Trophoblast cell (in vitro differentiated cells and primary cell): Measurements from ENCODE around the gene MIA.
"Not testable (repeated sequence)": the region's sequence is repeated elsewhere in the genome, so short reads cannot be mapped to it uniquely, and the experiment has no call there.

Experiments
- DNase-seq, 2 donors: peaks; one replicate each; pipeline ENCODE4 v3.0.0-alpha.2; 2016
- H2AFZ ChIP-seq: 2 replicates; pipeline ENCODE4 v1.6.1; 2013; ENCODE audit warnings: low read length, moderate library complexity, mild to moderate bottlenecking; ENCODE audit not compliant: insufficient read depth, poor library complexity
- H2AK5ac ChIP-seq: 2 replicates; pipeline ENCODE4 v1.6.1; 2013; ENCODE audit warnings: mild to moderate bottlenecking, low read length
- H2BK120ac ChIP-seq: 2 replicates; pipeline ENCODE4 v1.6.1; 2013; ENCODE audit warnings: low read length, mild to moderate bottlenecking, moderate library complexity; ENCODE audit not compliant: insufficient read depth, poor library complexity
- H2BK12ac ChIP-seq: 2 replicates; pipeline ENCODE4 v1.6.1; 2013; ENCODE audit warnings: mild to moderate bottlenecking, low read length, moderate library complexity
- H2BK5ac ChIP-seq: 2 replicates; pipeline ENCODE4 v1.6.1; 2013; ENCODE audit warnings: low read length, low read depth, moderate library complexity, mild to moderate bottlenecking; ENCODE audit not compliant: poor library complexity
- H3K14ac ChIP-seq: 2 replicates; pipeline ENCODE4 v1.6.1; 2013; ENCODE audit warnings: mild to moderate bottlenecking, low read length
- H3K18ac ChIP-seq: 2 replicates; pipeline ENCODE4 v1.6.1; 2013; ENCODE audit warnings: mild to moderate bottlenecking, low read length
- H3K23ac ChIP-seq: 2 replicates; pipeline ENCODE4 v1.6.1; 2013; ENCODE audit warnings: low read length
- H3K27ac ChIP-seq: 2 replicates; pipeline ENCODE4 v1.5.1; 2013; ENCODE audit warnings: low read depth, mild to moderate bottlenecking, inconsistent platforms, low read length, moderate library complexity
- H3K27me3 ChIP-seq: 2 replicates; pipeline ENCODE4 v1.6.1; 2013; ENCODE audit warnings: inconsistent platforms, mild to moderate bottlenecking, low read length, moderate library complexity; ENCODE audit not compliant: insufficient read depth
- H3K36me3 ChIP-seq, 2 experiments: 1 replicate in 1 of 2; 2 replicates in 1 of 2; pipeline ENCODE4 v1.6.1; 2013; ENCODE audit warnings: low read length in 2 of 2, mild to moderate bottlenecking in 2 of 2, moderate library complexity in 1 of 2; ENCODE audit not compliant: insufficient read depth in 2 of 2, control insufficient read depth in 1 of 2
- H3K4ac ChIP-seq: 2 replicates; pipeline ENCODE4 v1.6.1; 2013; ENCODE audit warnings: low read depth, mild to moderate bottlenecking, low read length, moderate library complexity
- H3K4me1 ChIP-seq, 2 experiments: 1 replicate in 1 of 2; 2 replicates in 1 of 2; pipeline ENCODE4 v1.6.1; 2013; ENCODE audit warnings: low read length in 2 of 2, mild to moderate bottlenecking in 2 of 2, moderate library complexity in 1 of 2; ENCODE audit not compliant: insufficient read depth in 2 of 2, control insufficient read depth in 1 of 2
- H3K4me2 ChIP-seq: 2 replicates; pipeline ENCODE4 v1.6.1; 2013; ENCODE audit warnings: inconsistent platforms, mild to moderate bottlenecking, low read length, moderate library complexity
- H3K4me3 ChIP-seq: 2 replicates; pipeline ENCODE4 v1.5.1; 2013; ENCODE audit warnings: mild to moderate bottlenecking, low read depth, low read length, inconsistent platforms
- H3K79me1 ChIP-seq: one replicate; pipeline ENCODE4 v1.6.1; 2013; ENCODE audit warnings: low read length
- H3K79me2 ChIP-seq: 2 replicates; pipeline ENCODE4 v1.6.1; 2013; ENCODE audit warnings: low read length, mild to moderate bottlenecking; ENCODE audit not compliant: control insufficient read depth, insufficient read depth, poor library complexity
- H3K9ac ChIP-seq: 2 replicates; pipeline ENCODE4 v1.6.1; 2013; ENCODE audit warnings: mild to moderate bottlenecking, low read length
- H3K9me3 ChIP-seq: 2 replicates; pipeline ENCODE4 v1.6.1; 2013; ENCODE audit warnings: low read depth, mild to moderate bottlenecking, control low read depth, inconsistent platforms, low read length; ENCODE audit not compliant: insufficient read depth
- H4K12ac ChIP-seq: 2 replicates; pipeline ENCODE4 v1.6.1; 2013; ENCODE audit warnings: low read depth, mild to moderate bottlenecking, low read length, moderate library complexity
- H4K8ac ChIP-seq: 2 replicates; pipeline ENCODE4 v1.6.1; 2013; ENCODE audit warnings: low read depth, mild to moderate bottlenecking, low read length, moderate library complexity
- H4K91ac ChIP-seq: one replicate; pipeline ENCODE4 v1.6.1; 2013; ENCODE audit warnings: low read depth, mild to moderate bottlenecking, low read length, moderate library complexity
- WGBS: extraction: QIAGEN DNeasy Blood & Tissue Kit; methylation state at CpG from one replicate; pipeline ENCODE4 v1.1.7; 2013; ENCODE audit warnings: missing lambda C conversion rate; ENCODE audit not compliant: insufficient read length, insufficient coverage; ENCODE audit errors: extremely low coverage; 5-methylcytosine and 5-hydroxymethylcytosine counted together

MIA gene

DNA sequence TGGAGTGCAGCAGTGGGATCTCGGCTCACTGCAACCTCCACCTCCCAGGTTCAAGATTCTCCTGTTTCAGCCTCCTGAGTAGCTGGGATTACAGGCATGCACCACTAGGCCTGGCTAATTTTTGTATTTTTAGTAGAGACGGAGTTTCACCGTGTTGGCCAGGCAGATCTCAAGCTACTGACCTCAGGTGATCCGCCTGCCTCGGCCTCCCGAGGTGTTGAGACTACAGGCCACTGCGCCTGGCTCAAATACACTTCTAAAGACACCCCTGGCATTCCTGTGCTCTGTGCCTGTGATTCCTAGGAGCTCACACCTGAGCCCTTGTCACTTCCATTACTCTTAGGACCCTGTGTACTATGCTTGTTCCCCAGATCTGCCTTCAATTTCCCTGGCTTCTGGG is 37.2 kb downstream of the MIA start:
- H2AK5ac ChIP-seq, H3K9ac ChIP-seq, H3K4ac ChIP-seq, H3K14ac ChIP-seq, H3K79me2 ChIP-seq, H3K4me3 ChIP-seq, H2AFZ ChIP-seq, H3K9me3 ChIP-seq, H2BK120ac ChIP-seq, H2BK12ac ChIP-seq, H3K18ac ChIP-seq, H4K12ac ChIP-seq, H3K79me1 ChIP-seq, H3K23ac ChIP-seq, H2BK5ac ChIP-seq, DNase-seq, H3K27me3 ChIP-seq, H3K27ac ChIP-seq, H3K4me2 ChIP-seq, H4K91ac ChIP-seq, H4K8ac ChIP-seq: not testable (repeated sequence)
- Histone ChIP-seq H3K36me3 (peaks cover 19% of the 10 kb centered on the region in 2 experiments), H3K4me1 (peaks cover 12 to 15% of the 10 kb centered on the region in 2 experiments)
- no CpG with 5 or more reads among the region's 7 CpGs for WGBS

DNA sequence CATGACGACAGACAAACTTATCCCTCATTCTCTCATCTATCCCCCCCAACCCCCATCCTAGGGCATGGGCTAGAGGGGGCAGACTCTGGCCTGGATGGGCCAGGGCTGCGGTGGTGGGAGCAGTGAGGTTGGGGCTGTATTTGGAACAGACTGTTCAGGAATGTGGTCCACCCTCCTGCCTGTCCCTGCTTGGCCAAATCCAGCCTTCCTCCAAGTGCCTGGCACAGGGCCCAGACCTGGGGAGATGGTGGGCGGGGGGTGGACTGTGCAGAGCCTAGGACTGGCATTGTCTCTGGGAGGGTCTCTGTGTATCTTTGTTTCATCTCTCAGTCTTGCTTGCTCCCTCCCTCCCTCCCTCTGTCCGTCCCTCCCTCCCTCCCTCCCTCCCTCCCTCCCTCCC is 37.9 kb downstream of the MIA start:
- no peak overlapping the region for H3K14ac ChIP-seq
- no peak overlapping the region for H4K12ac ChIP-seq
- peaks cover 13% of the 10 kb centered on the region in 2 experiments for H3K36me3 ChIP-seq
- peaks cover 12 to 15% of the 10 kb centered on the region in 2 experiments for H3K4me1 ChIP-seq
- H3K9me3 ChIP-seq, result no peaks in the 10 kb centered on the region
- H3K18ac ChIP-seq, result no peak overlapping the region
- H2BK120ac ChIP-seq, result no peak overlapping the region
- no peak overlapping the region for H3K9ac ChIP-seq
- no peak overlapping the region for H3K4ac ChIP-seq
- peaks cover 2% of the 10 kb centered on the region for H3K79me2 ChIP-seq
- no peak for DNase-seq
- H4K8ac ChIP-seq, result no peak overlapping the region
- WGBS, result no CpG with 5 or more reads among the region's 4 CpGs
- no peak overlapping the region for H3K4me2 ChIP-seq
- no peak overlapping the region for H2AK5ac ChIP-seq
- H2BK5ac ChIP-seq, result no peak overlapping the region
- no peak overlapping the region for H2AFZ ChIP-seq
- H3K23ac ChIP-seq, result no peak overlapping the region
- no peak overlapping the region for H3K4me3 ChIP-seq
- H2BK12ac ChIP-seq, result no peak overlapping the region
- H3K79me1 ChIP-seq, result peaks cover 3% of the 10 kb centered on the region
- no peak overlapping the region for H3K27ac ChIP-seq
- no peak overlapping the region for H4K91ac ChIP-seq
- H3K27me3 ChIP-seq, result no peaks in the 10 kb centered on the region

DNA sequence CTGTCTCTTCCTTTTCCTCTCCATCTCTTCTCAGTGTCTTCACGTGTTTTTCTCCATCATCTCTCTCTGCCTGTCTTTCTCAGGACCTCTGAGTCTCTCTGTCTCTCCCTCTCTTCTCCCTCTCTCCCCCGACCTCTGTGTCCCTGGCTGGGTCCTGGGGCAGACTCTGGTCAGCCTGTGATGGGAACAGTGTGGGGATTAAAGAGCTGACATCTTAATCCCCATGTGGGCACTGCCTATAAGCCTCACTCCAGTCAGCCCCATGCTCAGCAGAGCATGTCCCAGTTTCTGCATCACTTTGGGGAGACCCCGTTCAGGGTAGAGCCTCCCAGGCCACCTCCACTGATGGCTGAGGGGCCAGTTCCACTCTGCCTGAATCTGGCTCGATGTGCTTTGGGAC is 39.9 kb downstream of the MIA start:
- H3K4me1 ChIP-seq, result peaks cover 9 to 14% of the 10 kb centered on the region in 2 experiments
- no peak overlapping the region for H2AK5ac ChIP-seq
- no peak overlapping the region for H2AFZ ChIP-seq
- no peaks in the 10 kb centered on the region for H3K36me3 ChIP-seq
- H3K79me1 ChIP-seq, result peaks cover 3% of the 10 kb centered on the region
- H3K9me3 ChIP-seq, result no peaks in the 10 kb centered on the region
- no peak overlapping the region for H2BK120ac ChIP-seq
- H3K4me2 ChIP-seq, result no peak overlapping the region
- H4K12ac ChIP-seq, result no peak overlapping the region
- H3K18ac ChIP-seq, result no peak overlapping the region
- no peak overlapping the region for H2BK12ac ChIP-seq
- H3K9ac ChIP-seq, result no peak overlapping the region
- H3K27ac ChIP-seq, result no peak overlapping the region
- H4K8ac ChIP-seq, result no peak overlapping the region
- H3K27me3 ChIP-seq, result no peaks in the 10 kb centered on the region
- H3K4me3 ChIP-seq, result no peak overlapping the region
- no peak for DNase-seq
- H2BK5ac ChIP-seq, result no peak overlapping the region
- no peak overlapping the region for H4K91ac ChIP-seq
- no peak overlapping the region for H3K4ac ChIP-seq
- peaks cover 2% of the 10 kb centered on the region for H3K79me2 ChIP-seq
- H3K23ac ChIP-seq, result no peak overlapping the region
- no peak overlapping the region for H3K14ac ChIP-seq
- no CpG with 5 or more reads among the region's 4 CpGs for WGBS

DNA sequence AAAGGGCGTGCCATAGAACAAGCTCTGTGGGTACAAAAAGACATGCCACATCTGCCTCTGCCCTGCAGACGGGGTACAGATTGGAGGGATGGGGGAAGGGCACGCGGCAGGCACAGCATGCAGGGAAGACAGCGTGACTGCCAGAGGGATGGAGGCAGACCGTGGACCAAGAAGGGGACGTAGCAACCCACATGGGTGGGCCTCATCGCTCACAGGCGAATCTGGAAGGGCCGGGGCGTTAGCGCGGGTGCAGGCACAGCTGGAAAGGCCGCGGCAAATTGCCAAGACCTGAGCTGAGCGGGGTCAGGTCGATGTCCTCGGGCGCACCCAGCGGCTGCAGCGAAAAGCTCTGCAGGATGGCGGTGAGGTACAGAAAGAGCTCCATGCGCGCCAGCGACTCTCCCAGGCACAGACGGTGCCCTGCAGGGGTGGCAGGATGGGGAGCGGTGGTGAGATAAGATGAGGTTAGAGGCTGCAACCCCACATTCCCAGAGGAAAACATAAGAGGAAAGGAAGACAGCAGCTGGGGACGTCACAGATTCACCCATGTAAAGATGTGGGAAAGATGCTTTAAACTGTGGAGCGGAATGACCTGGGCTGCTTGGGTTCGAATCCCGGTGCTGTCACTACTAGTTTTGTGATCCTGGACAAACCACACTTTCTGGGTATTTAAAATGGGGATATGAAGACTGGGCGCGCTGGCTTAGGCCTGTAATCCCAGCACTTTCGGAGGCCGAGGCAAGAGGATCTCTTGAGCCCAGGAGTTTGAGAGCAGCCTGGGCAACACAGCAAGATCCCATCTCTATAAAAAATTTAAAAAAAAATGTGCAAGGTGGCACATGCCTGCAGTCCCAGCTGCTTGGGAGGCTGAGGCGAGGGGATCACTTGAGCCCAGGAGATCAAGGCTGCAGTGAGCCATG is 43.4 kb downstream of the MIA start:
- not testable (repeated sequence) for H3K23ac ChIP-seq, H2BK120ac ChIP-seq, H3K27me3 ChIP-seq, H4K91ac ChIP-seq, H3K36me3 ChIP-seq, H3K9me3 ChIP-seq, H2AK5ac ChIP-seq, H3K18ac ChIP-seq, H2BK5ac ChIP-seq, H3K79me2 ChIP-seq, H2BK12ac ChIP-seq, H3K4ac ChIP-seq, H3K27ac ChIP-seq, H3K14ac ChIP-seq, H4K12ac ChIP-seq, H3K9ac ChIP-seq, H3K4me3 ChIP-seq, H3K79me1 ChIP-seq
- no CpG with 5 or more reads among the region's 36 CpGs for WGBS
- H3K4me1 ChIP-seq, result peaks cover 9 to 13% of the 10 kb centered on the region in 2 experiments
- H3K4me2 ChIP-seq, result peak overlapping the region; percentile 25
- peak; percentile 57 to 66 for DNase-seq
- peak overlapping the region; percentile 2 for H4K8ac ChIP-seq
- peak overlapping the region; percentile 17 for H2AFZ ChIP-seq
